GM23338 (cell line): Measurements from ENCODE around the gene TTC39A. TPM values are rescaled to one million over a fixed set of nuclear protein-coding genes. Genes with fewer than 3 reads are reported as not detected.

Source experiments
- ATAC-seq: fragments of 200-7000 bp; cut with Tn5 transposase; 3 replicates; pipeline ENCODE4 v1.9.1; 2020
- DNase-seq: peaks from one replicate; pipeline ENCODE4 v3.0.0-alpha.2; 2015; ENCODE audit warnings: low spot score
- H2AFZ ChIP-seq: fragments of 200-600 bp; sonication (generic); 2 replicates; pipeline ENCODE4 v1.8.0; 2016; ENCODE audit warnings: antibody characterized with exemption, mild to moderate bottlenecking, moderate library complexity
- H3F3A ChIP-seq: fragments of 200-600 bp; sonication (generic); replicated peaks from 2 replicates; pipeline ENCODE4 v1.8.0; 2017; ENCODE audit warnings: antibody characterized with exemption, mixed run types, low read depth
- H3K27ac ChIP-seq: fragments of 200-600 bp; sonication (generic); 2 replicates; pipeline ENCODE4 v1.6.1; 2016; ENCODE audit warnings: low read depth
- H3K27me3 ChIP-seq: fragments of 200-600 bp; sonication (generic); 2 replicates; pipeline ENCODE4 v1.8.0; 2016; ENCODE audit warnings: mild to moderate bottlenecking, mixed run types, moderate library complexity; ENCODE audit not compliant: insufficient read depth
- H3K36me3 ChIP-seq: fragments of 200-600 bp; sonication (generic); 2 replicates; pipeline ENCODE4 v1.8.0; 2016; ENCODE audit warnings: mild to moderate bottlenecking; ENCODE audit not compliant: insufficient read depth
- H3K4me1 ChIP-seq: fragments of 200-600 bp; sonication (generic); 2 replicates; pipeline ENCODE4 v1.8.0; 2016; ENCODE audit warnings: mild to moderate bottlenecking, moderate library complexity; ENCODE audit not compliant: insufficient read depth
- H3K4me2 ChIP-seq: fragments of 200-600 bp; sonication (generic); 2 replicates; pipeline ENCODE4 v1.7.1; 2017; ENCODE audit warnings: mixed run types
- H3K4me3 ChIP-seq: fragments of 200-600 bp; sonication (generic); 2 replicates; pipeline ENCODE4 v1.6.1; 2016; ENCODE audit warnings: mixed run types
- H3K79me2 ChIP-seq: fragments of 200-600 bp; sonication (generic); replicated peaks from 2 replicates; pipeline ENCODE4 v1.8.0; 2017; ENCODE audit warnings: mild to moderate bottlenecking; ENCODE audit not compliant: insufficient read depth
- H3K9me2 ChIP-seq: fragments of 200-600 bp; sonication (generic); 2 replicates; pipeline ENCODE4 v1.8.0; 2017; ENCODE audit not compliant: insufficient read depth
- H4K20me1 ChIP-seq: fragments of 200-600 bp; sonication (generic); replicated peaks from 2 replicates; pipeline ENCODE4 v1.8.0; 2017; ENCODE audit warnings: mild to moderate bottlenecking; ENCODE audit not compliant: insufficient read depth
- H3K27ac Mint-ChIP-seq: 2 replicates; pipeline ENCODE4 v1.8.0; 2020; ENCODE audit warnings: inconsistent platforms, mild to moderate bottlenecking, moderate library complexity, mixed read lengths
- H3K27me3 Mint-ChIP-seq: 3 replicates; pipeline ENCODE4 v1.8.0; 2022; ENCODE audit warnings: low read depth, mild to moderate bottlenecking, moderate library complexity, mixed read lengths, inconsistent platforms; ENCODE audit not compliant: insufficient read depth, poor library complexity
- H3K36me3 Mint-ChIP-seq: 3 replicates; pipeline ENCODE4 v1.8.0; 2021; ENCODE audit warnings: low read depth, mild to moderate bottlenecking, inconsistent platforms, moderate library complexity, mixed read lengths
- H3K4me1 Mint-ChIP-seq: 3 replicates; pipeline ENCODE4 v1.8.0; 2020; ENCODE audit warnings: mild to moderate bottlenecking, inconsistent platforms, mixed read lengths
- H3K4me3 Mint-ChIP-seq: 3 replicates; pipeline ENCODE4 v1.8.0; 2021; ENCODE audit warnings: moderate library complexity, mild to moderate bottlenecking, inconsistent platforms, mixed read lengths
- H3K9me3 Mint-ChIP-seq: 3 replicates; pipeline ENCODE4 v1.8.0; 2020; ENCODE audit warnings: moderate library complexity, mild to moderate bottlenecking, inconsistent platforms, mixed read lengths
- CREB1 ChIP-seq: fragments of 250-450 bp; sonication (Bioruptor Pico); IDR thresholded peaks from 2 replicates; pipeline ENCODE4 v1.5.0; 2020; ENCODE audit warnings: low read depth, mild to moderate bottlenecking, moderate library complexity
- CTCF ChIP-seq, 2 experiments: fragments of 200-600 bp in 1 of 2; sonication (generic) in 1 of 2; conservative IDR thresholded peaks; 2 replicates each; pipeline versions ENCODE4 v1.5.1 to v1.6.1; 2016 to 2017; ENCODE audit warnings: antibody characterized with exemption in 2 of 2, low read depth in 2 of 2, mild to moderate bottlenecking in 2 of 2, moderate library complexity in 1 of 2
- EZH2 ChIP-seq: fragments of 200-600 bp; sonication (generic); IDR thresholded peaks from one replicate; pipeline ENCODE4 v1.8.0; 2017; ENCODE audit warnings: antibody characterized with exemption, mild to moderate bottlenecking, low read depth; ENCODE audit not compliant: unreplicated experiment
- EZH2phosphoT487 ChIP-seq: fragments of 200-600 bp; sonication (generic); IDR thresholded peaks from one replicate; pipeline ENCODE4 v1.8.1; 2018; ENCODE audit warnings: antibody characterized with exemption; ENCODE audit not compliant: unreplicated experiment
- JUNB ChIP-seq: IDR thresholded peaks from one replicate; pipeline ENCODE4 v1.6.1; 2016; ENCODE audit warnings: antibody characterized with exemption; ENCODE audit not compliant: unreplicated experiment
- POLR2AphosphoS5 ChIP-seq: IDR thresholded peaks from 2 replicates; pipeline ENCODE4 v1.6.1; 2016; ENCODE audit warnings: antibody characterized with exemption, low read depth
- STAT1 ChIP-seq: IDR thresholded peaks from one replicate; pipeline ENCODE4 v1.6.1; 2016; ENCODE audit warnings: antibody characterized with exemption; ENCODE audit not compliant: unreplicated experiment
- ZNF114 ChIP-seq: fragments of 250-450 bp; sonication (Bioruptor Pico); IDR thresholded peaks from 2 replicates; pipeline ENCODE4 v1.5.0; 2020; ENCODE audit warnings: mild to moderate bottlenecking, moderate library complexity
- ZNF331 ChIP-seq: fragments of 250-450 bp; sonication (Bioruptor Pico); IDR thresholded peaks from 2 replicates; pipeline ENCODE4 v1.5.0; 2020; ENCODE audit warnings: low read depth, mild to moderate bottlenecking, moderate library complexity
- polyA plus RNA-seq: library from polyadenylated mRNA; unstranded; fragments of >200 nt; fragmentation: Nextera tagmentation; extraction: Ambion mirVana; gene quantifications from 2 replicates; pipeline ENCODE4 v1.2.1, GENCODE V29; 2016
- total RNA-seq: library from RNA; depleted of rRNA; stranded (reverse); fragments of >200 nt; shearing (Covaris generic); gene quantifications from 2 replicates; pipeline ENCODE4 v1.2.3, GENCODE V29; 2014

The TTC39A gene
- total and polyA plus RNA-seq, 2 experiments from 2014 or later: 2.3 to 7.1 TPM

- Histone ChIP-seq H3K27me3 (no peaks in the 10 kb centered on the region), H3K27ac (no peak overlapping the region), H3K9me2 (no peaks in the 10 kb centered on the region), H3K4me3 (no peak overlapping the region), H3K79me2 (no peaks in the 10 kb centered on the region), H3F3A (no peaks in the 10 kb centered on the region), H3K4me2 (no peak overlapping the region), H3K4me1 (0 out of 2 replicates have a peak, but pooled peaks cover 10% of the 10 kb centered on the region), H3K36me3 (no peaks in the 10 kb centered on the region), H2AFZ (no peak overlapping the region), H4K20me1 (no peaks in the 10 kb centered on the region)
- no peak for ATAC-seq
- Mint-ChIP-seq H3K4me3 (no peak overlapping the region), H3K27ac (no peak overlapping the region), H3K9me3 (no peaks in the 10 kb centered on the region), H3K36me3 (no peaks in the 10 kb centered on the region; the same call in 2 of the 3 replicates), H3K4me1 (peaks cover 12% of the 10 kb centered on the region), H3K27me3 (peaks cover 3% of the 10 kb centered on the region)
- no peak for TF ChIP-seq EZH2phosphoT487
- no peak for TF ChIP-seq CTCF (conservative IDR thresholded peaks at IDR 0.05; ENCODE audit: low read depth in 2 of 2)
- TF ChIP-seq POLR2AphosphoS5: no peak
- DNase-seq: no peak
Observed at GRCh38 chr1:51323778-51324177, 6.6 kb downstream of the TTC39A start.

GRCh38 chr1:51322417-51323101, 7.8 kb downstream of the TTC39A start:
- no peak overlapping the region for H3K4me2 ChIP-seq
- peaks cover 5% of the 10 kb centered on the region for H3K27me3 Mint-ChIP-seq
- no peak overlapping the region for H3K27ac Mint-ChIP-seq
- H2AFZ ChIP-seq: no peak overlapping the region
- no peaks in the 10 kb centered on the region for H3K36me3 ChIP-seq
- peaks cover 12% of the 10 kb centered on the region for H3K4me1 Mint-ChIP-seq
- 0 out of 2 replicates have a peak, but pooled peaks cover 10% of the 10 kb centered on the region for H3K4me1 ChIP-seq
- H3K9me3 Mint-ChIP-seq: no peaks in the 10 kb centered on the region
- no peaks in the 10 kb centered on the region for H3K9me2 ChIP-seq
- no peaks in the 10 kb centered on the region for H3K27me3 ChIP-seq
- no peaks in the 10 kb centered on the region for H3K79me2 ChIP-seq
- no peaks in the 10 kb centered on the region for H3F3A ChIP-seq
- H3K4me3 Mint-ChIP-seq: no peak overlapping the region
- no peak for ATAC-seq
- no peak for DNase-seq
- no peak overlapping the region for H3K4me3 ChIP-seq
- no peaks in the 10 kb centered on the region for H4K20me1 ChIP-seq
- TF ChIP-seq POLR2AphosphoS5 (no peak), EZH2 (no peak), JUNB (no peak)
- H3K36me3 Mint-ChIP-seq: no peaks in the 10 kb centered on the region; the same call in 2 of the 3 replicates
- H3K27ac ChIP-seq: no peak overlapping the region

GRCh38 chr1:51321924-51322280, 8.5 kb downstream of the TTC39A start:
- Histone ChIP-seq H3F3A (no peaks in the 10 kb centered on the region), H3K9me2 (no peaks in the 10 kb centered on the region), H3K4me3 (no peak overlapping the region), H3K36me3 (no peaks in the 10 kb centered on the region), H3K4me2 (no peak overlapping the region), H3K79me2 (no peaks in the 10 kb centered on the region), H3K27ac (no peak overlapping the region), H3K27me3 (no peaks in the 10 kb centered on the region), H3K4me1 (0 out of 2 replicates have a peak, but pooled peaks cover 5% of the 10 kb centered on the region), H2AFZ (no peak overlapping the region), H4K20me1 (no peaks in the 10 kb centered on the region)
- ATAC-seq (no peak), DNase-seq (no peak)
- Mint-ChIP-seq H3K27me3 (peaks cover 7% of the 10 kb centered on the region), H3K36me3 (no peaks in the 10 kb centered on the region; the same call in 2 of the 3 replicates), H3K4me3 (no peak overlapping the region), H3K9me3 (no peaks in the 10 kb centered on the region), H3K4me1 (peaks cover 17% of the 10 kb centered on the region), H3K27ac (no peak overlapping the region)
- TF ChIP-seq CREB1 (CRISPR knock-in tag) (no peak), ZNF114 (CRISPR knock-in tag) (no peak), JUNB (no peak), STAT1 (no peak), ZNF331 (CRISPR knock-in tag) (no peak)
